B cell (primary cell): ENCODE data around the gene CDX1. TPM values are rescaled to one million over a fixed set of nuclear protein-coding genes. Genes with fewer than 3 reads are reported as not detected.

ENCODE experiments used
- ATAC-seq: fragments of 200-7000 bp; cut with Tn5 transposase; one replicate; pipeline ENCODE4 v1.10.0; 2021; ENCODE audit warnings: low read depth, mild to moderate bottlenecking, moderate number of reproducible peaks, moderate library complexity
- CTCF ChIA-PET: fragments of 350-600 bp; sonication (Branson Sonifier 250); formaldehyde crosslinking; loops from one replicate; lab custom pipeline; 2021; ENCODE audit warnings: antibody characterized with exemption, inconsistent platforms; lab: Charles Lee
- POLR2A ChIA-PET: fragments of 350-600 bp; sonication (Branson Sonifier 250); formaldehyde crosslinking; loops from one replicate; lab custom pipeline; 2021; ENCODE audit warnings: antibody characterized with exemption; lab: Charles Lee
- DNase-seq: peaks from one replicate; pipeline ENCODE4 v3.0.0; 2013
- H2AFZ ChIP-seq: 2 replicates; pipeline ENCODE4 v1.6.1; 2012; ENCODE audit warnings: mild to moderate bottlenecking, low read depth, low read length; ENCODE audit not compliant: insufficient read depth, poor library complexity, severe bottlenecking
- H3K27ac ChIP-seq, 2 donors: 1 replicate in 1 of 2; 2 replicates in 1 of 2; pipeline ENCODE4 v1.5.1; 2012 to 2013; ENCODE audit warnings: low read length in 2 of 2, mild to moderate bottlenecking in 2 of 2, moderate library complexity in 1 of 2
- H3K27me3 ChIP-seq, 4 experiments: fragments of 200-600 bp in 1 of 4; sonication (generic) in 1 of 4; replicated peaks in 1 of 4; 1 replicate in 2 of 4; 2 replicates in 2 of 4; pipeline versions ENCODE4 v1.6.1 to v1.7.0; 2013 to 2016; ENCODE audit warnings: low read length in 3 of 4, mild to moderate bottlenecking in 2 of 4, mixed read lengths in 1 of 4, moderate library complexity in 1 of 4; ENCODE audit not compliant: insufficient read depth in 4 of 4, control insufficient read depth in 3 of 4; ENCODE audit errors: control extremely low read depth in 1 of 4
- H3K36me3 ChIP-seq, 2 experiments: replicated peaks in 1 of 2; 1 replicate in 1 of 2; 2 replicates in 1 of 2; pipeline versions ENCODE4 v1.6.1 to v1.7.1; 2013; ENCODE audit warnings: low read length in 1 of 2; ENCODE audit not compliant: insufficient read depth in 2 of 2, control insufficient read depth in 1 of 2; ENCODE audit errors: control extremely low read depth in 1 of 2, extremely low read depth in 1 of 2
- H3K4me1 ChIP-seq, 2 donors: fragments of 200-600 bp in 1 of 2; sonication (generic) in 1 of 2; 1 replicate in 1 of 2; 2 replicates in 1 of 2; pipeline versions ENCODE4 v1.5.1 to v1.6.1; 2013 to 2017; ENCODE audit warnings: low read length in 2 of 2; ENCODE audit not compliant: control insufficient read depth in 2 of 2, insufficient read depth in 2 of 2
- H3K4me2 ChIP-seq: replicated peaks from 2 replicates; pipeline ENCODE3; 2012; ENCODE audit warnings: mild to moderate bottlenecking, low read depth, low read length; ENCODE audit not compliant: poor library complexity, severe bottlenecking
- H3K4me3 ChIP-seq, 5 experiments: fragments of 200-600 bp in 1 of 5; sonication (generic) in 1 of 5; 1 replicate in 3 of 5; 2 replicates in 2 of 5; pipeline versions ENCODE4 v1.5.1 to v1.7.0; 2011 to 2016; ENCODE audit warnings: low read length in 4 of 5, mild to moderate bottlenecking in 4 of 5, low read depth in 2 of 5, control low read depth in 1 of 5, moderate library complexity in 1 of 5; ENCODE audit not compliant: insufficient read depth in 1 of 5; ENCODE audit errors: control extremely low read depth in 1 of 5, extremely low read depth in 1 of 5
- H3K79me2 ChIP-seq: fragments of 200-600 bp; sonication (generic); one replicate; pipeline ENCODE4 v1.6.0; 2016; ENCODE audit warnings: low read length; ENCODE audit not compliant: control insufficient read depth, insufficient read depth
- H3K9ac ChIP-seq: fragments of 200-600 bp; sonication (generic); 2 replicates; pipeline ENCODE4 v1.6.1; 2017; ENCODE audit warnings: mild to moderate bottlenecking, low read length, moderate library complexity
- H3K9me3 ChIP-seq, 3 donors: one replicate each; pipeline versions ENCODE4 v1.6.1 to v1.7.1; 2013; ENCODE audit warnings: low read length in 2 of 3; ENCODE audit not compliant: control insufficient read depth in 2 of 3, insufficient read depth in 1 of 3; ENCODE audit errors: control extremely low read depth in 1 of 3
- H4K20me1 ChIP-seq: 2 replicates; pipeline ENCODE4 v1.6.0; 2012; ENCODE audit warnings: mild to moderate bottlenecking, low read length; ENCODE audit not compliant: insufficient read depth, control insufficient read depth, poor library complexity, severe bottlenecking
- H3K27ac Mint-ChIP-seq: one replicate; pipeline ENCODE4 v1.8.0; 2021; ENCODE audit warnings: mixed read lengths
- H3K27me3 Mint-ChIP-seq: one replicate; pipeline ENCODE4 v1.8.0; 2021; ENCODE audit warnings: mixed read lengths
- H3K4me1 Mint-ChIP-seq: one replicate; pipeline ENCODE4 v1.8.0; 2021; ENCODE audit warnings: mixed read lengths
- H3K4me3 Mint-ChIP-seq: one replicate; pipeline ENCODE4 v1.8.0; 2021; ENCODE audit warnings: mixed read lengths
- H3K9me3 Mint-ChIP-seq: one replicate; pipeline ENCODE4 v1.8.0; 2022; ENCODE audit warnings: mixed read lengths; ENCODE audit not compliant: insufficient read depth
- CTCF ChIP-seq: fragments of 200-600 bp; IDR thresholded peaks from one replicate; pipeline ENCODE4 v1.8.0; 2022; ENCODE audit warnings: antibody characterized with exemption, mild to moderate bottlenecking
- EZH2 ChIP-seq: IDR thresholded peaks from 2 replicates; pipeline ENCODE4 v1.6.1; 2012; ENCODE audit warnings: borderline replicate concordance, low read depth, mild to moderate bottlenecking, moderate library complexity, low read length; ENCODE audit not compliant: insufficient read depth, poor library complexity, severe bottlenecking
- WGBS: methylation state at CpG from one replicate; pipeline ENCODE4 v1.1.5; 2013; ENCODE audit warnings: missing lambda C conversion rate; ENCODE audit not compliant: insufficient coverage; 5-methylcytosine and 5-hydroxymethylcytosine counted together
- intact Hi-C: fragments of 100-400 bp; cut with micrococcal nuclease; formaldehyde crosslinking; loops from one replicate; pipeline ENCODE4 v1.10.0; 2022
- polyA plus RNA-seq: library from polyadenylated mRNA; depleted of rRNA; stranded (reverse); fragments of >200 nt; gene quantifications from 2 replicates; pipeline ENCODE4 v1.2.3, GENCODE V29; 2012
- total RNA-seq, 2 donors: library from RNA; stranded (reverse); fragments of 120-200 nt in 1 of 2; gene quantifications; 1 replicate in 1 of 2; 2 replicates in 1 of 2; pipeline versions ENCODE4 v1.2.3 to v1.2.4, GENCODE V29; 2013 to 2022

The CDX1 gene
- total and polyA plus RNA-seq, 2 donors (not counting 1 experiment from before 2014, with no cell fraction given): not detected

- CTCF ChIA-PET: no interaction called here
- ATAC-seq (no peak), DNase-seq (no peak)
- Histone ChIP-seq H3K4me1 (no peaks in the 10 kb centered on the region), H3K79me2 (no peaks in the 10 kb centered on the region), H2AFZ (no peak overlapping the region), H3K27me3 (no peaks in the 10 kb centered on the region), H4K20me1 (no peaks in the 10 kb centered on the region), H3K27ac (no peak overlapping the region), H3K4me2 (no peak overlapping the region), H3K9ac (no peak overlapping the region), H3K9me3 (no peaks in the 10 kb centered on the region), H3K36me3 (no peaks in the 10 kb centered on the region), H3K4me3 (no peak overlapping the region)
- intact Hi-C loops: no loop called here
- WGBS: 65% methylated on average over 7 of the region's 10 CpGs
- POLR2A ChIA-PET: no interaction called here
- H3K9me3 Mint-ChIP-seq: no peaks in the 10 kb centered on the region
- H3K4me3 Mint-ChIP-seq: no peak overlapping the region
- TF ChIP-seq CTCF: no peak
- TF ChIP-seq EZH2: no peak
- no peak overlapping the region for H3K27ac Mint-ChIP-seq
- no peaks in the 10 kb centered on the region for H3K4me1 Mint-ChIP-seq
- no peaks in the 10 kb centered on the region for H3K27me3 Mint-ChIP-seq
Measured at GRCh38 chr5:150138551-150139265, 27.9 kb upstream of the CDX1 start.

- no peak overlapping the region for H3K4me3 Mint-ChIP-seq
- Histone ChIP-seq H3K4me3 (no peak overlapping the region), H2AFZ (no peak overlapping the region), H3K36me3 (no peaks in the 10 kb centered on the region), H3K4me1 (no peaks in the 10 kb centered on the region), H3K9me3 (no peaks in the 10 kb centered on the region), H3K4me2 (no peak overlapping the region), H3K9ac (no peak overlapping the region), H4K20me1 (no peaks in the 10 kb centered on the region), H3K79me2 (no peaks in the 10 kb centered on the region), H3K27me3 (no peaks in the 10 kb centered on the region), H3K27ac (no peak overlapping the region)
- TF ChIP-seq EZH2 (no peak), CTCF (no peak)
- H3K4me1 Mint-ChIP-seq: no peaks in the 10 kb centered on the region
- no peak for ATAC-seq
- H3K9me3 Mint-ChIP-seq: no peaks in the 10 kb centered on the region
- no peak overlapping the region for H3K27ac Mint-ChIP-seq
- intact Hi-C loops: no loop called here
- WGBS: 96% methylated on average over 4 of the region's 6 CpGs
- no peak for DNase-seq
- H3K27me3 Mint-ChIP-seq: no peaks in the 10 kb centered on the region
- POLR2A ChIA-PET: no interaction called here
- CTCF ChIA-PET: interaction anchor here (0.7 kb wide), 1 partner anchor 321 kb away, joined by 3 read pairs; no protein-coding TSS in a partner anchor
Measured at GRCh38 chr5:150139334-150139733, 27.2 kb upstream of the CDX1 start.
